ENCODE data around the gene EVI5L. TPM values are rescaled to one million over a fixed set of nuclear protein-coding genes. Genes with fewer than 3 reads are reported as not detected.

The EVI5L gene
- total and polyA plus RNA-seq, 7 experiments from 2014 or later, result 2.5 to 12.2 (median 8.3) TPM

DNA sequence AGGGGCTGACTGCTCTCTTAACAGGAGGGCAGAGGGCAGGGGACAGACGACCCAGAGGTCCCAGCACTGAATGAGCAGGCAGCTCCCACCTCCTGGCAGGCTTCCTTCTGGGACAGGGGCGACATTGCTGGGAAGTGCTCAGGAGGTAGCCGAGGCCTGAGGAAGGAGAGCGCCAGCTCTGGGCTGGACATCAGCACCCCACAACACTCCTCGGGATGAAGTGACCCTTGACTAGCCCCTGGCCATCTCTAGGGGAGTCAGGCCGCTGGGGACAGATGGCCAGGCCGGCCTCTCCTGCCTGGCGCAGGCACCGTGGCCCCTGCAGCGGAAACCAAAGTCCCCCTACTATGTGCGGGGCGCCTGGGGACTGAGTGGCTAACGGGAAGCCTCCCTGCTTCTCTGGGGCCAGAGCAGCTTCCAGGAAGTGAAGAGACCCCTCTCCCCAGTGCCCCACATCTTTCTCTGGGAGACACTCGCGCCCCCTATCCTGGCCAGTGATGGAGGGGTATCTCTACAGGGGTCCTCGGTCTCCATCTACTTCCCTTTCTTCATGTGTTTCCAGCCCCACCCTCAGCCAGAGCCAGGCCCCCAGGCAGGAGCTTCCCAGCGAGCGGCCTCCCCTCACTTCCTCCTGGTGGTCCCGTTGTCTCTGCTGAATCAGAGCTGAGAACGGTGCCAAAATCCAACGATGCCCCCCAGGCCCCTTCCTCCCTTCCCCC is 34.1 kb downstream of the EVI5L start:
- Histone ChIP-seq H3K4me1 (ENCODE audit: control insufficient read depth in 2 of 2, insufficient read depth in 2 of 2, low read length in 2 of 2) (peaks cover 7 to 16% of the 10 kb centered on the region in 2 donors), H3K4me3 (ENCODE audit: low read length) (no peak overlapping the region), H3K27me3 (ENCODE audit: control insufficient read depth in 2 of 2, insufficient read depth in 2 of 2, low read length in 2 of 2) (no peaks in the 10 kb centered on the region), H3K27ac (ENCODE audit: low read depth, low read length) (no peak overlapping the region), H3K9me3 (ENCODE audit: control insufficient read depth in 2 of 3, low read length in 3 of 3) (no peaks in the 10 kb centered on the region), H3K36me3 (ENCODE audit: control insufficient read depth in 2 of 3, insufficient read depth in 3 of 3, low read length in 3 of 3) (no peaks in the 10 kb centered on the region)
- H3K27ac Mint-ChIP-seq, result no peak overlapping the region
- DNase-seq (no peak), ATAC-seq (no peak)
- ChIA-PET POLR2A (interaction anchor here (0.6 to 1.6 kb wide), 2 partner anchors 56 to 177 kb away, joined by 4 to 7 read pairs; partner anchors contain the start of gene SNAPC2), CTCF (interaction anchor here (1.7 kb wide), 1 partner anchor 80 kb away, joined by 6 read pairs; no protein-coding TSS in a partner anchor)
- peak overlapping the region in 4 of 10 donors; percentile 24 to 74 (median 40) for H3K4me3 Mint-ChIP-seq
- no peaks in the 10 kb centered on the region for H3K36me3 Mint-ChIP-seq
- H3K4me1 Mint-ChIP-seq, result peaks cover 9 to 32% (median 16%) of the 10 kb centered on the region in 7 donors
- H3K9me3 Mint-ChIP-seq, result peaks cover 0 to 1% (median 0%) of the 10 kb centered on the region in 11 donors
- H3K27me3 Mint-ChIP-seq, result peaks cover 0 to 58% (median 0%) of the 10 kb centered on the region in 5 donors
- intact Hi-C loops (cut with micrococcal nuclease), result no loop called here

- Histone ChIP-seq H3K4me3 (ENCODE audit: low read length) (no peak overlapping the region), H3K27ac (ENCODE audit: low read depth, low read length) (no peak overlapping the region), H3K9me3 (ENCODE audit: control insufficient read depth in 2 of 3, low read length in 3 of 3) (no peaks in the 10 kb centered on the region), H3K4me1 (ENCODE audit: control insufficient read depth in 2 of 2, insufficient read depth in 2 of 2, low read length in 2 of 2) (peaks cover 7 to 16% of the 10 kb centered on the region in 2 donors), H3K27me3 (ENCODE audit: control insufficient read depth in 2 of 2, insufficient read depth in 2 of 2, low read length in 2 of 2) (no peaks in the 10 kb centered on the region), H3K36me3 (ENCODE audit: control insufficient read depth in 2 of 3, insufficient read depth in 3 of 3, low read length in 3 of 3) (no peaks in the 10 kb centered on the region)
- H3K4me1 Mint-ChIP-seq, result peaks cover 9 to 32% (median 16%) of the 10 kb centered on the region in 7 donors
- H3K27me3 Mint-ChIP-seq, result peaks cover 0 to 58% (median 0%) of the 10 kb centered on the region in 5 donors
- peak overlapping the region in 3 of 10 donors; percentile 10 to 43 (median 24) for H3K4me3 Mint-ChIP-seq
- POLR2A ChIA-PET, result interaction anchor here (1.6 kb wide), 1 partner anchor 56 kb away, joined by 7 read pairs; the partner anchor contains the start of gene SNAPC2
- no peaks in the 10 kb centered on the region for H3K36me3 Mint-ChIP-seq
- H3K27ac Mint-ChIP-seq, result peak overlapping the region in 1 of 9 donors; percentile 85
- intact Hi-C loops (cut with micrococcal nuclease), result loop anchor here in 1 of 2 donors (5.0 kb wide), 1 partner anchor 138 kb away; no protein-coding TSS in a partner anchor
- peaks cover 0 to 1% (median 0%) of the 10 kb centered on the region in 11 donors for H3K9me3 Mint-ChIP-seq
- no peak for DNase-seq
- CTCF ChIA-PET, result interaction anchor here (1.7 kb wide), 1 partner anchor 80 kb away, joined by 6 read pairs; no protein-coding TSS in a partner anchor
- ATAC-seq, result no peak
These were observed 34.7 kb downstream of the EVI5L start for GRCh38 chr19:7864690-7865074.

GRCh38 chr19:7865262-7865911 is 35.4 kb downstream of the EVI5L start:
- no peak overlapping the region for H3K27ac ChIP-seq (ENCODE audit: low read depth, low read length)
- POLR2A ChIA-PET, result no interaction called here
- peaks cover 9 to 32% (median 19%) of the 10 kb centered on the region in 7 donors for H3K4me1 Mint-ChIP-seq
- no peak overlapping the region for H3K4me3 ChIP-seq (ENCODE audit: low read length)
- no peaks in the 10 kb centered on the region for H3K36me3 ChIP-seq (ENCODE audit: control insufficient read depth in 2 of 3, insufficient read depth in 3 of 3, low read length in 3 of 3)
- CTCF ChIA-PET, result interaction anchor here (0.7 kb wide), 1 partner anchor 51 kb away, joined by 3 read pairs; no protein-coding TSS in a partner anchor
- intact Hi-C loops (cut with micrococcal nuclease), result loop anchor here in 1 of 2 donors (5.0 kb wide), 1 partner anchor 137 kb away; no protein-coding TSS in a partner anchor
- H3K4me3 Mint-ChIP-seq, result peak overlapping the region in 9 of 10 donors; percentile 1 to 72 (median 47)
- H3K4me1 ChIP-seq (ENCODE audit: control insufficient read depth in 2 of 2, insufficient read depth in 2 of 2, low read length in 2 of 2), result peaks cover 7 to 16% of the 10 kb centered on the region in 2 donors
- DNase-seq (peak in 1 of 9 donors; percentile 53), ATAC-seq (no peak)
- H3K9me3 Mint-ChIP-seq, result peaks cover 0 to 1% (median 0%) of the 10 kb centered on the region in 11 donors
- peak overlapping the region in 5 of 9 donors; percentile 17 to 85 (median 69) for H3K27ac Mint-ChIP-seq
- H3K27me3 Mint-ChIP-seq, result peaks cover 0 to 58% (median 0%) of the 10 kb centered on the region in 5 donors
- no peaks in the 10 kb centered on the region for H3K9me3 ChIP-seq (ENCODE audit: control insufficient read depth in 2 of 3, low read length in 3 of 3)
- H3K36me3 Mint-ChIP-seq, result no peaks in the 10 kb centered on the region
- no peaks in the 10 kb centered on the region for H3K27me3 ChIP-seq (ENCODE audit: control insufficient read depth in 2 of 2, insufficient read depth in 2 of 2, low read length in 2 of 2)

DNA sequence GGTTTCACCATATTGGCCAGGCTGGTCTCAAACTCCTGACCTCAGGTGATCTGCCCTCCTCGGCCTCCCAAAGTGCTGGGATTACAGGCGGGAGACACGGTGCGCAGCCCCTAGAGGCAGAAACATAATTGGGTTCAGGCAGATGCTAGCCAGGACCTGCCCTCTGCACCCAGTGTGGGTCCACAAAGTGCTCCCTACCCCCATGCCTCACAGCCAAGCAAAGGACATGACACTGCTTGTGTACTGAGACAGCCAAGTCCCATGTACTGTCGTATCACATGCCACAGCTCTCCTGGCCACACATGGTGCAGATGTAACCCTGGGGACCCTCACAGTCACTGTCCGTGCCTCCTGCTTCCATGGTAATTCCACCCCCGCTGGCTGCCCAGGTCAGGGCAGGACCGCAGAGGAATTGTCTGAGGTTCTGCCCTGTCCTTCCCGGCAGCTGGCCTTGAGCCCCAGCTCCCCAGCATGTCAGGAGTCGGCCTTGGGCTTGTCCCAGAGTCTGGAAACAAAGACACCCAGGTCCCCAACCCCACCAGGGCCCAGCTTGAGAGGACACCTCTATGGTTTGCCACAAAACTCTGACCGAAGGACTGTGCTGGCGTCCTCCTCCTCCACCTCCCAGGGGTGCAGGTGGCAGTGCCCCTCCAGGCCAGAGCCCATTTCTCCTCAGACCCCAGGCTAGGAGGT is 36.5 kb downstream of the EVI5L start:
- Histone ChIP-seq H3K27me3 (ENCODE audit: control insufficient read depth in 2 of 2, insufficient read depth in 2 of 2, low read length in 2 of 2) (no peaks in the 10 kb centered on the region), H3K9me3 (ENCODE audit: control insufficient read depth in 2 of 3, low read length in 3 of 3) (no peaks in the 10 kb centered on the region), H3K36me3 (ENCODE audit: control insufficient read depth in 2 of 3, insufficient read depth in 3 of 3, low read length in 3 of 3) (no peaks in the 10 kb centered on the region), H3K4me3 (ENCODE audit: low read length) (no peak overlapping the region), H3K4me1 (ENCODE audit: control insufficient read depth in 2 of 2, insufficient read depth in 2 of 2, low read length in 2 of 2) (peaks cover 8 to 16% of the 10 kb centered on the region in 2 donors), H3K27ac (ENCODE audit: low read depth, low read length) (no peak overlapping the region)
- intact Hi-C loops (cut with micrococcal nuclease), result loop anchor here in 1 of 2 donors (5.0 kb wide), 1 partner anchor 136 kb away; no protein-coding TSS in a partner anchor
- Mint-ChIP-seq H3K36me3 (no peaks in the 10 kb centered on the region), H3K4me1 (peaks cover 18 to 33% (median 24%) of the 10 kb centered on the region in 7 donors), H3K9me3 (peaks cover 0 to 4% (median 0%) of the 10 kb centered on the region in 11 donors), H3K27ac (no peak overlapping the region), H3K4me3 (peak overlapping the region in 1 of 10 donors; percentile 37), H3K27me3 (peaks cover 0 to 55% (median 5%) of the 10 kb centered on the region in 5 donors)
- CTCF ChIA-PET, result no interaction called here
- POLR2A ChIA-PET, result interaction anchor here (0.6 kb wide), 1 partner anchor 64 kb away, joined by 3 read pairs; no protein-coding TSS in a partner anchor
- no peak for ATAC-seq
- DNase-seq, result no peak

DNA sequence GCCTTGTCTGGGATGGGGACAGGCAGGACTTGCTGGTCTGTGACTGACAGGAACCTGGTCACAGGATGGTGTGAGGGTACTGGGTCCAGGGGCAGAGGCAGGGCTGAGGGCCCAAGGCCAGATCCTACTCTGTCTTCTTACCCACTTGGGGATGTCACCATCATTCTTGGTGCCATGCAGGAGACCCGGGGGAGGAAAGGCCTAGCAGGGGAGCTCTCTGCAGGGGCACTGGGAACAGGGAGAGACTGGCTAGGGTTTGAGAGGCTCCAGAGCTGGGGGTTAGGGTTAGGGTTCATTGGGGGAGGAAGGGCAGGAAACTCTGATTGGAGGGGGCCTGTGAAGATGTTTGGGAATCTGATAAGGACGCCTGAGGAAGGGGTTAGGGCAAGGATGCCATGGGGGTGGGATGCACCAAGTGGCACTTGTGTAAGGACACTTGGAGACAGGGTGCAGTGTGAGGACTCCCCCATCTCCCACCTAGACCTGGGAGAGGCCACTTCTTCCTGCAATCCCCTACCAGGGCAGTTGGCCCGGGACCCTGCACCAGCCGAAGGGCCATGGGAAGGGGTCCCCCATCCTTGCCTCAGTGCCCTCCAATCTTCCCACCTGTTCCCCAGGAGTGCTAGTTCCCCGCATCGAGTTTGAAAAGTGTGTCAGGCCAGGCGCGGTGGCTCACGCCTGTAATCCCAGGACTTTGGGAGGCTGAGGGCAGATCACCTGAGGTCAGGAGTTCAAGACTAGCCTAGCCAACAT is 37.2 kb downstream of the EVI5L start:
- peaks cover 0 to 59% (median 8%) of the 10 kb centered on the region in 5 donors for H3K27me3 Mint-ChIP-seq
- H3K4me3 ChIP-seq (ENCODE audit: low read length), result no peak overlapping the region
- no peak overlapping the region for H3K27ac Mint-ChIP-seq
- intact Hi-C loops (cut with micrococcal nuclease), result loop anchor here in 1 of 2 donors (5.0 kb wide), 1 partner anchor 135 kb away; no protein-coding TSS in a partner anchor
- H3K36me3 ChIP-seq (ENCODE audit: control insufficient read depth in 2 of 3, insufficient read depth in 3 of 3, low read length in 3 of 3), result no peaks in the 10 kb centered on the region
- peaks cover 12 to 16% of the 10 kb centered on the region in 2 donors for H3K4me1 ChIP-seq (ENCODE audit: control insufficient read depth in 2 of 2, insufficient read depth in 2 of 2, low read length in 2 of 2)
- no peaks in the 10 kb centered on the region for H3K27me3 ChIP-seq (ENCODE audit: control insufficient read depth in 2 of 2, insufficient read depth in 2 of 2, low read length in 2 of 2)
- CTCF ChIA-PET, result no interaction called here
- no peak overlapping the region for H3K27ac ChIP-seq (ENCODE audit: low read depth, low read length)
- no peak for ATAC-seq
- H3K9me3 Mint-ChIP-seq, result peaks cover 0 to 5% (median 0%) of the 10 kb centered on the region in 11 donors
- H3K4me3 Mint-ChIP-seq, result peak overlapping the region in 4 of 10 donors; percentile 37 to 82 (median 60)
- H3K4me1 Mint-ChIP-seq, result peaks cover 24 to 37% (median 30%) of the 10 kb centered on the region in 7 donors
- H3K36me3 Mint-ChIP-seq, result peaks cover 0 to 3% (median 0%) of the 10 kb centered on the region in 5 donors
- H3K9me3 ChIP-seq (ENCODE audit: control insufficient read depth in 2 of 3, low read length in 3 of 3), result no peaks in the 10 kb centered on the region
- DNase-seq, result no peak
- POLR2A ChIA-PET, result no interaction called here

All from naive thymus-derived CD4-positive, alpha-beta T cell (primary cell).